ENCODE data around the gene HOXC10. TPM values are rescaled to one million over a fixed set of nuclear protein-coding genes. Genes with fewer than 3 reads are reported as not detected.

HOXC10 gene
- total and polyA plus RNA-seq, 2 donors (not counting 3 experiments of a cell fraction or from before 2014, with no cell fraction given): 0.18 TPM; not detected in 1

GRCh38 chr12:53956914-53957536, 27.9 kb upstream of the HOXC10 start:
- TF ChIP-seq GATA2 (IDR thresholded peaks at IDR 0.05; ENCODE audit: insufficient read depth, insufficient read length, low read depth, low read length) (no peak), POLR2A (IDR thresholded peaks at IDR 0.05; ENCODE audit: low read depth, low read length) (no peak), EZH2 (IDR thresholded peaks at IDR 0.05; ENCODE audit: borderline replicate concordance, low read depth, low read length, severe bottlenecking) (no peak), POLR2AphosphoS5 (IDR thresholded peaks at IDR 0.05; ENCODE audit: insufficient read depth, low read depth, low read length) (no peak), FOS (IDR thresholded peaks at IDR 0.05; ENCODE audit: borderline replicate concordance, insufficient read depth, low read length) (no peak), MYC (IDR thresholded peaks at IDR 0.05; ENCODE audit: low read depth, low read length) (no peak), JUN (IDR thresholded peaks at IDR 0.05; ENCODE audit: borderline replicate concordance, insufficient read depth, insufficient read length, low read depth) (no peak)
- TF ChIP-seq, protein P1, sequence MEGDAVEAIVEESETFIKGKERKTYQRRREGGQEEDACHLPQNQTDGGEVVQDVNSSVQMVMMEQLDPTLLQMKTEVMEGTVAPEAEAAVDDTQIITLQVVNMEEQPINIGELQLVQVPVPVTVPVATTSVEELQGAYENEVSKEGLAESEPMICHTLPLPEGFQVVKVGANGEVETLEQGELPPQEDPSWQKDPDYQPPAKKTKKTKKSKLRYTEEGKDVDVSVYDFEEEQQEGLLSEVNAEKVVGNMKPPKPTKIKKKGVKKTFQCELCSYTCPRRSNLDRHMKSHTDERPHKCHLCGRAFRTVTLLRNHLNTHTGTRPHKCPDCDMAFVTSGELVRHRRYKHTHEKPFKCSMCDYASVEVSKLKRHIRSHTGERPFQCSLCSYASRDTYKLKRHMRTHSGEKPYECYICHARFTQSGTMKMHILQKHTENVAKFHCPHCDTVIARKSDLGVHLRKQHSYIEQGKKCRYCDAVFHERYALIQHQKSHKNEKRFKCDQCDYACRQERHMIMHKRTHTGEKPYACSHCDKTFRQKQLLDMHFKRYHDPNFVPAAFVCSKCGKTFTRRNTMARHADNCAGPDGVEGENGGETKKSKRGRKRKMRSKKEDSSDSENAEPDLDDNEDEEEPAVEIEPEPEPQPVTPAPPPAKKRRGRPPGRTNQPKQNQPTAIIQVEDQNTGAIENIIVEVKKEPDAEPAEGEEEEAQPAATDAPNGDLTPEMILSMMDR (IDR thresholded peaks at IDR 0.05; ENCODE audit: extremely low read depth in 1 of 2, insufficient read depth in 1 of 2, low read depth in 1 of 2, low read length in 2 of 2): no peak
- TF ChIP-seq, protein P2, sequence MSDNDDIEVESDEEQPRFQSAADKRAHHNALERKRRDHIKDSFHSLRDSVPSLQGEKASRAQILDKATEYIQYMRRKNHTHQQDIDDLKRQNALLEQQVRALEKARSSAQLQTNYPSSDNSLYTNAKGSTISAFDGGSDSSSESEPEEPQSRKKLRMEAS (IDR thresholded peaks at IDR 0.05; ENCODE audit: insufficient read depth, insufficient read length): no peak
- FAIRE-seq (no peak), DNase-seq (ENCODE audit: low read depth, low spot score) (no peak)
- Histone ChIP-seq H3K36me3 (ENCODE audit: control insufficient read depth in 2 of 2, extremely low read depth in 1 of 2, insufficient read depth in 2 of 2, low read length in 2 of 2) (no peaks in the 10 kb centered on the region), H3K27me3 (ENCODE audit: control insufficient read depth in 2 of 2, insufficient read depth in 2 of 2, low read length in 2 of 2) (peaks cover 88 to 98% of the 10 kb centered on the region in 2 experiments), H3K9me1 (replicated peaks; ENCODE audit: control insufficient read depth, extremely low read depth, insufficient read depth, low read length) (no peaks in the 10 kb centered on the region), H3K4me1 (ENCODE audit: control insufficient read depth, extremely low read depth, insufficient read depth, low read length) (no peaks in the 10 kb centered on the region), H3K4me2 (ENCODE audit: insufficient read depth, low read length) (no peak overlapping the region), H3K4me3 (replicated peaks in 1 of 3; ENCODE audit: insufficient read depth in 1 of 3, low read depth in 1 of 3, low read length in 3 of 3) (no peak overlapping the region), H3K9me3 (replicated peaks; ENCODE audit: control insufficient read depth, insufficient read depth, low read length) (no peaks in the 10 kb centered on the region), H3K9ac (replicated peaks; ENCODE audit: extremely low read depth, insufficient read depth, low read length) (no peak overlapping the region), H2AFZ (ENCODE audit: low read depth, low read length) (no peak overlapping the region), H3K27ac (ENCODE audit: insufficient read depth, low read depth, low read length) (no peak overlapping the region), H3K79me2 (ENCODE audit: control insufficient read depth, insufficient read depth, low read length) (no peaks in the 10 kb centered on the region), H4K20me1 (replicated peaks; ENCODE audit: control insufficient read depth, extremely low read depth, insufficient read depth, low read length) (no peaks in the 10 kb centered on the region)
- POLR2A ChIA-PET: no interaction called here
- dilution Hi-C loops (cut with MboI; ENCODE audit: extremely low pct_ligation_motif_present, low sequenced_read_pairs) (no loop called here), intact Hi-C loops (cut with micrococcal nuclease) (no loop called here)
- CTCF ChIA-PET: no interaction called here
- no TSS peak for BruUV-seq (replicated peaks)

All from endothelial cell of umbilical vein (primary cell).